Mucosa of descending colon (tissue), 3 donors: Measurements from ENCODE around the gene TCP11. TPM values are rescaled to one million over a fixed set of nuclear protein-coding genes. Genes with fewer than 3 reads are reported as not detected.

Source experiments
- ATAC-seq: fragments of 200-7000 bp; cut with Tn5 transposase; one replicate; pipeline ENCODE4 v1.9.1; 2020; ENCODE audit warnings: mild to moderate bottlenecking, moderate library complexity
- DNase-seq, 3 donors: peaks; one replicate each; pipeline ENCODE4 v3.0.0-alpha.2; 2020
- H3K36me3 ChIP-seq: fragments of 200-600 bp; one replicate; pipeline ENCODE4 v1.8.0; 2021; ENCODE audit warnings: low read depth, mild to moderate bottlenecking
- H3K4me1 ChIP-seq: fragments of 200-600 bp; one replicate; pipeline ENCODE4 v1.8.0; 2021; ENCODE audit warnings: low read depth, mild to moderate bottlenecking
- H3K4me3 ChIP-seq: fragments of 200-600 bp; one replicate; pipeline ENCODE4 v1.8.0; 2021; ENCODE audit warnings: mild to moderate bottlenecking
- H3K9me3 ChIP-seq: fragments of 200-600 bp; one replicate; pipeline ENCODE4 v1.8.0; 2021; ENCODE audit warnings: mild to moderate bottlenecking
- intact Hi-C, 2 donors: fragments of 100-400 bp; cut with DNase I in 1 of 2; cut with micrococcal nuclease in 1 of 2; formaldehyde crosslinking; loops; one replicate each; pipeline versions ENCODE4 v1.11.0 to v1.11.1; 2022; cut with DNase I, micrococcal nuclease
- total RNA-seq, 3 donors: library from RNA; stranded (reverse); fragmentation: NEBNext Ultra II Directional in 2 of 3; extraction: Animal tissue kit (Norgen Biotek cat#: 25700) in 2 of 3; gene quantifications; one replicate each; pipeline versions ENCODE4 v1.2.1 to v1.2.4, GENCODE V29; 2021 to 2023
- TF ChIP-seq, protein P1 (sequence below): fragments of 200-600 bp; IDR thresholded peaks from one replicate; pipeline ENCODE4 v1.8.0; 2022; ENCODE audit warnings: antibody characterized with exemption, mild to moderate bottlenecking
- donor health status: DM: no; HTN: no; CAD: no; lungs with moderate emphysema.
- donor health status: DM: no; HTN: no; CAD: no.
- donor health status: DM: no; HTN: yes; CAD: no.

TCP11 gene
- total RNA-seq, 3 donors from 2014 or later: not detected

DNA sequence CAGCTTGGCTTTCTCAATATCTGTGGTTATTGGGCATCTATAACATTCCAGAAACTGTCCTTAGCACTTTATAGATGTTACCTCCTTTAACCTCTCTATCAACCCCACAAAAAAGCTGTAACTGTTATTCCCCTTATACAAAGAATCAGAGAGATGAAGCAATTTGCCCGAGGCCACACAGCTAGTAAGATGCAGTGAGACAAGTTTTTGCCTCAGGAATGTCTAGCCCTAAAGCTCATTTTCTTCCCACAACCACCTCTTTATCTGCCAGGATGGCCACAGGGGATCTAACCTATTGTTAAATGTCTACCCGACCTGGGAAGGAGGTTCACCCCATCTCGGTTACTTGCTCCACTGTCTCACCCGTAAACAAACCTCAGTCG lies 31.9 kb upstream of the TCP11 start:
- H3K36me3 ChIP-seq: no peaks in the 10 kb centered on the region
- no peaks in the 10 kb centered on the region for H3K9me3 ChIP-seq
- H3K4me1 ChIP-seq: no peaks in the 10 kb centered on the region
- ATAC-seq (no peak), DNase-seq (no peak)
- intact Hi-C loops: no loop called here
- TF ChIP-seq, protein P1, sequence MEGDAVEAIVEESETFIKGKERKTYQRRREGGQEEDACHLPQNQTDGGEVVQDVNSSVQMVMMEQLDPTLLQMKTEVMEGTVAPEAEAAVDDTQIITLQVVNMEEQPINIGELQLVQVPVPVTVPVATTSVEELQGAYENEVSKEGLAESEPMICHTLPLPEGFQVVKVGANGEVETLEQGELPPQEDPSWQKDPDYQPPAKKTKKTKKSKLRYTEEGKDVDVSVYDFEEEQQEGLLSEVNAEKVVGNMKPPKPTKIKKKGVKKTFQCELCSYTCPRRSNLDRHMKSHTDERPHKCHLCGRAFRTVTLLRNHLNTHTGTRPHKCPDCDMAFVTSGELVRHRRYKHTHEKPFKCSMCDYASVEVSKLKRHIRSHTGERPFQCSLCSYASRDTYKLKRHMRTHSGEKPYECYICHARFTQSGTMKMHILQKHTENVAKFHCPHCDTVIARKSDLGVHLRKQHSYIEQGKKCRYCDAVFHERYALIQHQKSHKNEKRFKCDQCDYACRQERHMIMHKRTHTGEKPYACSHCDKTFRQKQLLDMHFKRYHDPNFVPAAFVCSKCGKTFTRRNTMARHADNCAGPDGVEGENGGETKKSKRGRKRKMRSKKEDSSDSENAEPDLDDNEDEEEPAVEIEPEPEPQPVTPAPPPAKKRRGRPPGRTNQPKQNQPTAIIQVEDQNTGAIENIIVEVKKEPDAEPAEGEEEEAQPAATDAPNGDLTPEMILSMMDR: no peak
- H3K4me3 ChIP-seq: no peak overlapping the region

DNA sequence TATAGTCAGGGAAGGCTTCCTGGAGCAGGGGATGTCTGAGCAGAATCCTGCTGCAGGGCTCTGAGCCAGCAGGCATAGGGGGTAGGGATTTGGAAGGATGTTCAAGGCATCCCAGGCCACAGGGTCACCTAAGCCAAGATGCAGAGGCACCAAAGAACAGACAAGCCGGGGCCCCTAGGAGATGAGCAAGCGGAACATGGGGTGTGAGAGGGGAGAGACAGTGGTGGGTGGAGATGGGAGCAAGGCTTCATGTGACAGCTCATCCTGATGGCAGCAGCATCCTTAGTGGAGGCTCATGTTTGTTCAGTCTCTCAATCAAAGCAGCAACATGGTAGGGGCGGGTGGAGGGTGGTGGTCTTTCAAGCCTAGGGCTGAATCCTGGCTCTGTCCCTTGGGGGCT lies 29.8 kb upstream of the TCP11 start:
- TF ChIP-seq, protein P1: no peak
- H3K4me1 ChIP-seq: peaks cover 4% of the 10 kb centered on the region
- ATAC-seq (no peak), DNase-seq (no peak)
- intact Hi-C loops: no loop called here
- H3K36me3 ChIP-seq: no peaks in the 10 kb centered on the region
- H3K4me3 ChIP-seq: no peak overlapping the region
- H3K9me3 ChIP-seq: no peaks in the 10 kb centered on the region

DNA sequence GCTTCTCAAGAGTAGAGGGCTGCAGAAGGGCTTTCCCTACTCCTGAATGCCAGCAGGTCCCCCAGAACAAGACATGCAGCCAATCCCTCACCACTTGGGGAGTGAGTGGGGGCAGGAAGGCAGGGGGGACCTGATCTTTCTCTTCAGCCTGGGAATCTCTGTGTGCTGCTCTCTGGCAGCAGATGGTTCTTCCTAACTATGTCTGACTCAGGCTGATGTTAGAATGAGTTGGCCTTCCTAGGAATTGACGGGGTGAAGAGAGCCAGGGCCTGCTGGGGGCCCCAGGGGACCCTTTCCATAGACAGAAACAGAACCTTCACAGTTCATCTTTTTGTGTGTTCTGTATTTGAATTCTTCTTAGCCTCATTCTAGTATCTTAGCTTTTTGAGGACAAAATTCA lies 29.0 kb upstream of the TCP11 start:
- no peaks in the 10 kb centered on the region for H3K36me3 ChIP-seq
- peaks cover 5% of the 10 kb centered on the region for H3K4me1 ChIP-seq
- no peaks in the 10 kb centered on the region for H3K9me3 ChIP-seq
- intact Hi-C loops: no loop called here
- ATAC-seq (no peak), DNase-seq (no peak)
- no peak overlapping the region for H3K4me3 ChIP-seq
- TF ChIP-seq, protein P1: no peak

DNA sequence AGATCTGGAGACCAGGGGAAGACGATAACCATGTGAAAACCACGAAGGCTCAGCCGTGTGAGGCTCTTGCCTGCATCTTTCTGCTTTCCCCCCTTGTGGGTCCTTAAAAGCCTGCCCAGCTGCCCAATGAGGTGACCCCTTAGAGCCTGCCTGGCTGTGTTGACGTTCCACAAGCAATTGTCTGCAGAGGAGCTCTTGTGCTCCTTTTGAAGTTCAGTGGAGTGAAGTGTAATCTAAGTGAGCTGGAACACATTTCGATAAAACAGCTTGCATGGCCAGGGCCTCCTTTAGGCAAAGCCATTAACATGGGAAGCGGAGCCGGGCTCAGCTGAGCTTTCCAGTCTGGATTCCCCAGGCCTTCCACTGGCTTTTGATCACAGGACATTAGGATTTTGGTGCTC lies 27.3 kb upstream of the TCP11 start:
- Histone ChIP-seq H3K4me3 (no peak overlapping the region), H3K4me1 (peaks cover 5% of the 10 kb centered on the region), H3K36me3 (no peaks in the 10 kb centered on the region), H3K9me3 (no peaks in the 10 kb centered on the region)
- TF ChIP-seq, protein P1: no peak
- intact Hi-C loops: no loop called here
- DNase-seq: no peak
- no peak for ATAC-seq

DNA sequence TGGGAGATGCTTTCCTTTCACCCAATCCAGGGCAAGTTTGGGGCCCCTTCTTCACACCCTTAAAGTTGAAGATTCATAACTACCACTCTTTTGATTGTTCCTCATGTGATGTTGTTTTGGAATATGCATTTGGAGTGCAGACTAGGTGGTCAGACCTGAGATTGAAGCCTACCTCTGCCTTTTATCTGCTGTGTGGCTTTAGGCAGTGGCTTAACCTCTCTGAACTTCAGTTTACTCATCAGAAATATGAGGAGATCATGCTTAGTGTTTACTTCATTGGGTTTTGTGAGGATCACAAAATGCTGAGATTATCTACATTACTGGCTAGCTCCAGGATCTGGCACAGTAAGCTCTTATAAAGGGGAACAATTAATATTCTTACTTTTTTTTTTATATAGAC lies 26.4 kb upstream of the TCP11 start:
- ATAC-seq: no peak
- TF ChIP-seq, protein P1: no peak
- H3K9me3 ChIP-seq: no peaks in the 10 kb centered on the region
- no peaks in the 10 kb centered on the region for H3K36me3 ChIP-seq
- DNase-seq: no peak
- intact Hi-C loops: no loop called here
- H3K4me3 ChIP-seq: no peak overlapping the region
- H3K4me1 ChIP-seq: peaks cover 5% of the 10 kb centered on the region

DNA sequence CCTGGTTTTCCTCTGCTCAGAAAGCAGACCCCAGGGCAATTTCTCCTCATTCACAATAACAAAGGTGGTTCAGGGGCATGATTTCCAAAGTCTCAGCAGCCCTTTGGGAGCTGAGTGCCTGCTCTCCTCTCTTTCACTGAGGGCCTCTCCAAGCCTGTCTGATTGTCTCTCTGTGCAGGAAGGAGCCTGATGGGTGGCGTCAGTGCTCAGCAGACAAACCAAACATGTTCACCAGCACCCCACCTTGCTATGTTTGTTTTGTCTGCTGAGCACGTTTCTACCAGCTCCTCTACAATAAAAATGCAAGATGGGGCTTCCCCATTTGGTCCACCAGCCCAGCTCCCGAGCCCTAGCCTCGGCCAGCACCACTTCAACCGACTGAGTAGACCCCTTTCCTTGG lies 25.4 kb upstream of the TCP11 start:
- intact Hi-C loops: no loop called here
- DNase-seq (peak in 2 of 3 donors; percentile 45 to 64), ATAC-seq (peak; percentile 87)
- TF ChIP-seq, protein P1: no peak
- no peaks in the 10 kb centered on the region for H3K36me3 ChIP-seq
- H3K4me3 ChIP-seq: no peak overlapping the region
- H3K9me3 ChIP-seq: no peaks in the 10 kb centered on the region
- H3K4me1 ChIP-seq: peaks cover 5% of the 10 kb centered on the region
